MM.1S (cell line): Measurements from ENCODE around the gene TFEB.

Source experiments
- DNase-seq: peaks from one replicate; pipeline ENCODE4 v3.0.0-alpha.2; 2015
- H2AFZ ChIP-seq: fragments of 300-600 bp; sonication (generic); 2 replicates; pipeline ENCODE4 v1.6.0; 2016; ENCODE audit warnings: antibody characterized with exemption, low read length
- H3F3A ChIP-seq: fragments of 300-600 bp; sonication (generic); 2 replicates; pipeline ENCODE4 v1.6.1; 2016; ENCODE audit warnings: mild to moderate bottlenecking, antibody characterized with exemption, low read length, moderate library complexity, mixed read lengths; ENCODE audit not compliant: insufficient read depth
- H3K27ac ChIP-seq: fragments of 300-600 bp; sonication (generic); 2 replicates; pipeline ENCODE4 v1.5.1; 2016; ENCODE audit warnings: mild to moderate bottlenecking, low read length
- H3K27me3 ChIP-seq: fragments of 300-600 bp; sonication (generic); replicated peaks from 2 replicates; pipeline ENCODE4 v1.6.0; 2016; ENCODE audit warnings: low read length; ENCODE audit not compliant: insufficient read depth
- H3K36me3 ChIP-seq: fragments of 300-600 bp; sonication (generic); replicated peaks from 2 replicates; pipeline ENCODE4 v1.6.1; 2016; ENCODE audit warnings: mild to moderate bottlenecking, low read length, mixed read lengths; ENCODE audit not compliant: insufficient read depth
- H3K4me1 ChIP-seq: fragments of 300-600 bp; sonication (generic); 2 replicates; pipeline ENCODE4 v1.6.1; 2016; ENCODE audit warnings: low read length, mixed read lengths
- H3K4me2 ChIP-seq: fragments of 300-600 bp; sonication (generic); 2 replicates; pipeline ENCODE4 v1.6.0; 2016; ENCODE audit warnings: low read depth, low read length
- H3K4me3 ChIP-seq: fragments of 300-600 bp; sonication (generic); 2 replicates; pipeline ENCODE4 v1.5.1; 2016; ENCODE audit warnings: low read length, mixed read lengths
- H3K79me2 ChIP-seq: fragments of 300-600 bp; sonication (generic); 2 replicates; pipeline ENCODE4 v1.6.1; 2016; ENCODE audit warnings: mixed run types, low read length, mixed read lengths
- H3K9ac ChIP-seq: fragments of 300-600 bp; sonication (generic); 2 replicates; pipeline ENCODE4 v1.6.1; 2016; ENCODE audit warnings: low read length, mixed read lengths
- H3K9me2 ChIP-seq: fragments of 300-600 bp; sonication (generic); replicated peaks from 2 replicates; pipeline ENCODE4 v1.6.1; 2016; ENCODE audit warnings: mild to moderate bottlenecking, low read length, mixed read lengths; ENCODE audit not compliant: insufficient read depth
- H3K9me3 ChIP-seq: fragments of 300-600 bp; sonication (generic); replicated peaks from 2 replicates; pipeline ENCODE4 v1.6.1; 2016; ENCODE audit warnings: mild to moderate bottlenecking, low read length, mixed read lengths; ENCODE audit not compliant: insufficient read depth
- H4K20me1 ChIP-seq: fragments of 300-600 bp; sonication (generic); 2 replicates; pipeline ENCODE4 v1.6.1; 2016; ENCODE audit warnings: mild to moderate bottlenecking, low read length, moderate library complexity, mixed read lengths; ENCODE audit not compliant: insufficient read depth
- EZH2 ChIP-seq: fragments of 300-600 bp; sonication (generic); optimal IDR thresholded peaks from 2 replicates; pipeline ENCODE3; 2017; ENCODE audit warnings: low read depth, mild to moderate bottlenecking, antibody characterized with exemption, low read length, mixed read lengths
- EZH2phosphoT487 ChIP-seq: fragments of 300-600 bp; sonication (generic); IDR thresholded peaks from 2 replicates; pipeline ENCODE4 v1.6.1; 2018; ENCODE audit warnings: antibody characterized with exemption, low read length
- TF ChIP-seq, protein P1 (sequence below): fragments of 300-600 bp; sonication (generic); IDR thresholded peaks from 2 replicates; pipeline ENCODE4 v1.5.1; 2016; ENCODE audit warnings: antibody characterized with exemption, low read length, mixed read lengths

Gene TFEB

DNA sequence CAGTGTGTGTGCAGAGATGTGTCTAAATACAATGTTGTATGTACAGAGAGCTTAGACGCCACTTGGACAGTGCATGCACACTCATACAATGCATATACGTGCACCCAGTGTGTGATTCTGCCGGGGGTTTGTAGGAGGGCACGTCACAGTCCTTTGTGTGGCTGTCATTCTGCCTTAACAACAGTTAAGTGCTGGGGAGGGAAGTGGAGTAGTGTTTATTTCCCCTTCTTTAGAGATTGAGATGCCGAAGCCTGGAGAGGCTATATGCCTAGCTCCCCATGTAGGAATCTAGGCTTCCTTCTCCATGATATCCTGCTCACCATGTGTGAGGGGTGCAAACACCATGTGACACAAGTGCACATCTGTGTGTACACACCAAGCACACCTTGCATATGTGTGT, 59.0 kb downstream of the TFEB start:
- Histone ChIP-seq H4K20me1 (no peaks in the 10 kb centered on the region), H3K27ac (no peak overlapping the region), H3K27me3 (peaks cover 20% of the 10 kb centered on the region), H3K4me1 (no peaks in the 10 kb centered on the region), H3K4me3 (no peak overlapping the region), H3K9me3 (no peaks in the 10 kb centered on the region), H2AFZ (no peak overlapping the region), H3K79me2 (no peaks in the 10 kb centered on the region), H3F3A (no peaks in the 10 kb centered on the region), H3K9me2 (no peaks in the 10 kb centered on the region), H3K9ac (no peak overlapping the region), H3K4me2 (no peak overlapping the region), H3K36me3 (no peaks in the 10 kb centered on the region)
- DNase-seq, result no peak
- TF ChIP-seq, protein P1, sequence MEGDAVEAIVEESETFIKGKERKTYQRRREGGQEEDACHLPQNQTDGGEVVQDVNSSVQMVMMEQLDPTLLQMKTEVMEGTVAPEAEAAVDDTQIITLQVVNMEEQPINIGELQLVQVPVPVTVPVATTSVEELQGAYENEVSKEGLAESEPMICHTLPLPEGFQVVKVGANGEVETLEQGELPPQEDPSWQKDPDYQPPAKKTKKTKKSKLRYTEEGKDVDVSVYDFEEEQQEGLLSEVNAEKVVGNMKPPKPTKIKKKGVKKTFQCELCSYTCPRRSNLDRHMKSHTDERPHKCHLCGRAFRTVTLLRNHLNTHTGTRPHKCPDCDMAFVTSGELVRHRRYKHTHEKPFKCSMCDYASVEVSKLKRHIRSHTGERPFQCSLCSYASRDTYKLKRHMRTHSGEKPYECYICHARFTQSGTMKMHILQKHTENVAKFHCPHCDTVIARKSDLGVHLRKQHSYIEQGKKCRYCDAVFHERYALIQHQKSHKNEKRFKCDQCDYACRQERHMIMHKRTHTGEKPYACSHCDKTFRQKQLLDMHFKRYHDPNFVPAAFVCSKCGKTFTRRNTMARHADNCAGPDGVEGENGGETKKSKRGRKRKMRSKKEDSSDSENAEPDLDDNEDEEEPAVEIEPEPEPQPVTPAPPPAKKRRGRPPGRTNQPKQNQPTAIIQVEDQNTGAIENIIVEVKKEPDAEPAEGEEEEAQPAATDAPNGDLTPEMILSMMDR, result no peak
- TF ChIP-seq EZH2 (no peak), EZH2phosphoT487 (no peak)

DNA sequence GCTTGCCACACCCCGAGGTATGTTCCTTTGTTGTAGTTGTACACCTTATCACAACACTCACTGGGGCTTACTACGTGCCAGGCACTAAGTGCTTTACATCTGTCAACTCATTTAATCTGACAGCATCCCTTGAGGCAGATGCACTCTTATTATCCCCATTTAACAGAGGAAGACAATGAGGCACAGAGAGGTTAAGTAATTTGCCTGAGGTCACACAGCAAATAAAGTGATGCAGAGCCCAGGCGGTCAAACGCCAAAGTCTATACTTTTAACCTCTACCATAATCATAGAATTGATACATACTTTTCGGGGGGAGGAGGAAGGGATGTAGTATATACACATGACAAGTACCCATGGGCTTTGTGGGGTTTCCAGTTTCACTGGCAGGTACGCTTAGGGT, 59.4 kb downstream of the TFEB start:
- peaks cover 24% of the 10 kb centered on the region for H3K27me3 ChIP-seq
- H3K9ac ChIP-seq, result no peak overlapping the region
- no peak for DNase-seq
- no peak overlapping the region for H3K27ac ChIP-seq
- H3K36me3 ChIP-seq, result no peaks in the 10 kb centered on the region
- H3K79me2 ChIP-seq, result no peaks in the 10 kb centered on the region
- TF ChIP-seq EZH2 (no peak), EZH2phosphoT487 (no peak)
- TF ChIP-seq, protein P1, result no peak
- H3K9me2 ChIP-seq, result no peaks in the 10 kb centered on the region
- H3K4me2 ChIP-seq, result no peak overlapping the region
- H4K20me1 ChIP-seq, result no peaks in the 10 kb centered on the region
- no peaks in the 10 kb centered on the region for H3K4me1 ChIP-seq
- no peaks in the 10 kb centered on the region for H3K9me3 ChIP-seq
- H3F3A ChIP-seq, result no peaks in the 10 kb centered on the region
- H2AFZ ChIP-seq, result no peak overlapping the region
- no peak overlapping the region for H3K4me3 ChIP-seq

DNA sequence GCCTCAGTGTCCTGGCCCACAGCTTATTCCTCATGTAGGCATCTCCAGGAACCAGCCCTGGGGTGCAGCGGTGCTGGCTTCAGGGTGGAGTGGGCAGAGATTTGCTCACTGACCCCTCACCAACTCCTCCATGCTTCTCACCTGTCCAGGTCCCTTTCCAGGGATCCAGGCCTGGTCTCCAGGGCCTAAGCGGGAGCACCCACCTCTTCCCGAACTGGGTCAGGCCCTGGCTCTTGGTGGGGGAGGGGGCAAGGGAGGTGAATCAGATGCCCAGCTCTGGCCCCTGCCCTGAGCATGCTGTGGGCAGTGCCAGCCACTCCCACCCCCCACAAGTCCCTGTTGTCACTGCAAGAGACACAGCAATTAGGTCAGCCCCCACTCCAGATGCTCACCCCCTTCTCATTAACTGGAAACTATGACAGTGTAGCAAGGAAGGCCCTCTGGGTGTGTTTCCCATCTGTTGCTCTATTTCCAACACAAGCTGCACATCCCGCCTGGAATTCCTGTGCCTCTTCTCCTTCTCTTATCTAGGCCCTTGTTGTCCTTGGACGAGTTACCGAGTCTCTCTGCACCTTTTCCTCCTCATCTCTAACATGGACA, 60.1 kb downstream of the TFEB start:
- Histone ChIP-seq H3K27ac (no peak overlapping the region), H3K36me3 (no peaks in the 10 kb centered on the region), H2AFZ (no peak overlapping the region), H3F3A (no peaks in the 10 kb centered on the region), H3K79me2 (no peaks in the 10 kb centered on the region), H3K9me3 (no peaks in the 10 kb centered on the region), H3K9me2 (no peaks in the 10 kb centered on the region), H3K27me3 (peaks cover 31% of the 10 kb centered on the region), H3K4me1 (no peaks in the 10 kb centered on the region), H3K4me3 (no peak overlapping the region), H3K4me2 (no peak overlapping the region), H4K20me1 (no peaks in the 10 kb centered on the region), H3K9ac (no peak overlapping the region)
- no peak for TF ChIP-seq EZH2phosphoT487
- TF ChIP-seq EZH2, result no peak
- TF ChIP-seq, protein P1, result no peak
- DNase-seq, result no peak
